IMR-90 (cell line): Measurements from ENCODE around the gene SLC2A13. TPM values are rescaled to one million over a fixed set of nuclear protein-coding genes. Genes with fewer than 3 reads are reported as not detected.

Source experiments
- ATAC-seq: fragments of 200-7000 bp; cut with Tn5 transposase; 2 replicates; pipeline ENCODE4 v1.9.1; 2020; ENCODE audit warnings: low read depth, mild to moderate bottlenecking, moderate library complexity
- BruUV-seq: library from RNA; stranded (reverse); fragments of 400-500 nt; replicated peaks from 2 replicates; lab custom pipeline; 2021; lab: Mats Ljungman, UMichigan
- CTCF ChIA-PET: fragments of 300-600 bp; formaldehyde crosslinking; extraction: SDS; loops from one replicate; lab custom pipeline; 2021; ENCODE audit warnings: antibody characterized with exemption; lab: Yijun Ruan, JAX
- POLR2A ChIA-PET: fragments of 300-600 bp; sonication (Branson Sonifier 250); formaldehyde crosslinking; loops from one replicate; lab custom pipeline; 2022; ENCODE audit warnings: antibody characterized with exemption; ENCODE audit not compliant: unreplicated experiment; lab: Charles Lee
- DNase-seq: peaks from one replicate; pipeline ENCODE4 v3.0.0; 2013
- H2AFZ ChIP-seq: replicated peaks from 2 replicates; pipeline ENCODE3; 2013; ENCODE audit warnings: low read length, mild to moderate bottlenecking; ENCODE audit not compliant: poor library complexity
- H2AK5ac ChIP-seq: 2 replicates; pipeline ENCODE4 v1.6.1; 2013; ENCODE audit warnings: low read depth, low read length, inconsistent platforms
- H2AK9ac ChIP-seq: replicated peaks from 2 replicates; pipeline ENCODE3; 2013; ENCODE audit warnings: mild to moderate bottlenecking, low read depth, low read length, moderate library complexity; ENCODE audit not compliant: poor library complexity
- H2BK120ac ChIP-seq: 2 replicates; pipeline ENCODE4 v1.6.1; 2013; ENCODE audit warnings: low read depth, low read length, inconsistent platforms
- H2BK15ac ChIP-seq: 3 replicates; pipeline ENCODE4 v1.6.1; 2013; ENCODE audit warnings: low read depth, low read length, inconsistent platforms
- H2BK20ac ChIP-seq: 2 replicates; pipeline ENCODE4 v1.6.1; 2013; ENCODE audit warnings: low read depth, mild to moderate bottlenecking, inconsistent platforms, low read length, moderate library complexity
- H2BK5ac ChIP-seq: 2 replicates; pipeline ENCODE4 v1.6.1; 2013; ENCODE audit warnings: mild to moderate bottlenecking, low read depth, low read length, inconsistent platforms; ENCODE audit not compliant: poor library complexity, severe bottlenecking
- H3K14ac ChIP-seq: replicated peaks from 2 replicates; pipeline ENCODE4 v1.6.1; 2013; ENCODE audit warnings: low read depth, low read length, inconsistent platforms
- H3K18ac ChIP-seq: 2 replicates; pipeline ENCODE4 v1.6.1; 2013; ENCODE audit warnings: low read depth, low read length, control low read depth
- H3K23ac ChIP-seq: 2 replicates; pipeline ENCODE4 v1.6.1; 2013; ENCODE audit warnings: low read depth, low read length, inconsistent platforms
- H3K27ac ChIP-seq: 2 replicates; pipeline ENCODE4 v1.5.1; 2013; ENCODE audit warnings: mild to moderate bottlenecking, control low read depth, low read length; ENCODE audit not compliant: insufficient read depth
- H3K27me3 ChIP-seq: 2 replicates; pipeline ENCODE4 v1.6.1; 2013; ENCODE audit warnings: low read length; ENCODE audit not compliant: control insufficient read depth, insufficient read depth
- H3K36me3 ChIP-seq: 2 replicates; pipeline ENCODE4 v1.6.1; 2013; ENCODE audit warnings: low read length, mixed read lengths; ENCODE audit not compliant: control insufficient read depth, insufficient read depth
- H3K4ac ChIP-seq: 2 replicates; pipeline ENCODE4 v1.6.1; 2013; ENCODE audit warnings: low read depth, low read length, inconsistent platforms
- H3K4me1 ChIP-seq: 2 replicates; pipeline ENCODE4 v1.6.1; 2013; ENCODE audit warnings: low read length, mixed read lengths; ENCODE audit not compliant: control insufficient read depth, insufficient read depth
- H3K4me2 ChIP-seq: 2 replicates; pipeline ENCODE4 v1.6.1; 2013; ENCODE audit warnings: low read depth, mild to moderate bottlenecking, control low read depth, low read length, moderate library complexity
- H3K4me3 ChIP-seq: 2 replicates; pipeline ENCODE4 v1.5.1; 2013; ENCODE audit warnings: low read depth, mild to moderate bottlenecking, control low read depth, low read length, moderate library complexity; ENCODE audit not compliant: insufficient read depth
- H3K56ac ChIP-seq: 2 replicates; pipeline ENCODE4 v1.6.1; 2013; ENCODE audit warnings: low read length, inconsistent platforms; ENCODE audit not compliant: insufficient read depth; ENCODE audit errors: extremely low read depth
- H3K79me1 ChIP-seq, 2 experiments: 2 replicates each; pipeline ENCODE4 v1.6.1; 2013; ENCODE audit warnings: low read length in 2 of 2, inconsistent platforms in 1 of 2, low read depth in 1 of 2
- H3K9ac ChIP-seq: 2 replicates; pipeline ENCODE4 v1.6.1; 2013; ENCODE audit warnings: low read depth, low read length, control low read depth
- H3K9me1 ChIP-seq: 2 replicates; pipeline ENCODE4 v1.6.1; 2013; ENCODE audit warnings: low read length, inconsistent platforms; ENCODE audit not compliant: insufficient read depth
- H3K9me3 ChIP-seq: 2 replicates; pipeline ENCODE4 v1.6.1; 2013; ENCODE audit warnings: low read length; ENCODE audit not compliant: control insufficient read depth, insufficient read depth
- H4K20me1 ChIP-seq: 2 replicates; pipeline ENCODE4 v1.6.1; 2013; ENCODE audit warnings: low read length, inconsistent platforms; ENCODE audit not compliant: insufficient read depth
- H4K5ac ChIP-seq: 2 replicates; pipeline ENCODE4 v1.6.1; 2013; ENCODE audit warnings: mild to moderate bottlenecking, low read depth, low read length, control low read depth
- H4K8ac ChIP-seq, 2 experiments: 2 replicates each; pipeline ENCODE4 v1.6.1; 2013; ENCODE audit warnings: low read depth in 2 of 2, low read length in 2 of 2, control low read depth in 1 of 2, inconsistent platforms in 1 of 2
- H4K91ac ChIP-seq: 2 replicates; pipeline ENCODE4 v1.6.1; 2013; ENCODE audit warnings: low read depth, low read length, inconsistent platforms; ENCODE audit not compliant: insufficient read depth
- CHD1 ChIP-seq: IDR thresholded peaks from 2 replicates; pipeline ENCODE4 v1.6.1; 2012; ENCODE audit warnings: low read depth, low read length, improper control_type of control experiment
- POLR2A ChIP-seq: IDR thresholded peaks from 2 replicates; pipeline ENCODE4 v1.6.1; 2012; ENCODE audit warnings: mild to moderate bottlenecking, low read depth, low read length
- RAD21 ChIP-seq: IDR thresholded peaks from 2 replicates; pipeline ENCODE4 v1.6.1; 2012; ENCODE audit warnings: low read length, improper control_type of control experiment
- WGBS, 2 experiments: methylation state at CpG; one replicate each; pipeline versions ENCODE4 v1.1.5 to v1.1.7; 2013; ENCODE audit warnings: missing lambda C conversion rate in 2 of 2; ENCODE audit not compliant: insufficient read length in 1 of 2; ENCODE audit errors: extremely low coverage in 2 of 2; 5-methylcytosine and 5-hydroxymethylcytosine counted together
- dilution Hi-C: fragments of 300-500 bp; cut with HindIII; formaldehyde crosslinking; loops from one replicate; pipeline ENCODE4 v1.14.3; 2018; ENCODE audit warnings: low sequenced_read_pairs; ENCODE audit not compliant: unreplicated experiment
- in situ Hi-C: fragments of 300-500 bp; cut with MboI; formaldehyde crosslinking; loops from 3 replicates; pipeline ENCODE4 v1.14.3; 2019; ENCODE audit warnings: low sequenced_read_pairs, inconsistent platforms, mixed read lengths
- intact Hi-C: fragments of 100-400 bp; cut with micrococcal nuclease; formaldehyde crosslinking; loops from 2 replicates; pipeline ENCODE4 v1.10.0; 2022
- polyA plus RNA-seq, 3 experiments: library from polyadenylated mRNA; depleted of rRNA; stranded (reverse); fragments of >200 nt; gene quantifications; 2 replicates each; pipeline ENCODE4 v1.2.3, GENCODE V29; 2012; ENCODE audit warnings: low replicate concordance in 1 of 3
- total RNA-seq: library from RNA; depleted of rRNA; stranded (reverse); fragments of >200 nt; gene quantifications from 2 replicates; pipeline ENCODE4 v1.2.3, GENCODE V29; 2012

Gene SLC2A13
- total and polyA plus RNA-seq, 2 of the 4 experiments (the other 2 are of a cell fraction): 1.5 to 3.9 TPM

- Histone ChIP-seq H3K27me3 (no peaks in the 10 kb centered on the region), H3K79me1 (no peaks in the 10 kb centered on the region), H3K14ac (no peak overlapping the region), H4K5ac (no peak overlapping the region), H3K27ac (no peak overlapping the region), H2BK15ac (no peak overlapping the region), H3K56ac (no peak overlapping the region), H3K23ac (no peak overlapping the region), H3K9me3 (no peaks in the 10 kb centered on the region), H2BK5ac (no peak overlapping the region), H2BK120ac (no peak overlapping the region), H4K20me1 (no peaks in the 10 kb centered on the region), H3K4me3 (no peak overlapping the region), H3K4me2 (no peak overlapping the region), H2AK5ac (no peak overlapping the region), H4K8ac (no peak overlapping the region), H4K91ac (no peak overlapping the region), H3K4me1 (no peaks in the 10 kb centered on the region), H2BK20ac (no peak overlapping the region), H3K36me3 (no peaks in the 10 kb centered on the region), H2AK9ac (no peak overlapping the region), H3K9me1 (no peaks in the 10 kb centered on the region), H3K18ac (no peak overlapping the region), H3K9ac (no peak overlapping the region), H2AFZ (no peak overlapping the region), H3K4ac (no peak overlapping the region)
- no CpG with 5 or more reads among the region's 2 CpGs for WGBS, 2 experiments
- intact Hi-C loops (no loop called here), dilution Hi-C loops (no loop called here), in situ Hi-C loops (no loop called here)
- ChIA-PET CTCF (no interaction called here), POLR2A (no interaction called here)
- BruUV-seq: no TSS peak
- TF ChIP-seq CHD1: no peak
- TF ChIP-seq RAD21: no peak
- TF ChIP-seq POLR2A: no peak
- ATAC-seq (no peak), DNase-seq (no peak)
Measured at GRCh38 chr12:39884616-39885125, 221.2 kb downstream of the SLC2A13 start.
